ENCODE measurements around the gene LRMDA.

LRMDA gene

DNA sequence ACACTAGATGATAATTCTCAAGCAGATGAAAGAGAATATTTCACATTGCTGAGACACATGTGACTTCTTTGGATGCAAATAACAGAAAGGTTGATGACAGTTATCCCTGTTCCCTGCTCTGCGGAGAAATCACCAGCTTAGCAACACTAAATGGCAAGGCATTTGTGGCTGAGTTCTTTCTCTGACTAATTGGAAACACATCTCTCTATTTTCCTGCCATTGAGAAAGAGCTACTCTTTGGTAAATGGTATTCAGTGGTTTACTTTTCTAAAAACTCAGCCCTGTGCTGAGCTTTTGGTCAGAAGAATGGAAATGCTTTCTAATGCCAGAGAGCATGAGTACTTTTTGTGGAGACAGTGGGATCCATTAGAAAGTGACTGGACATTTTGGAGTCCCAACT, 771.4 kb downstream of the LRMDA start:
- Histone ChIP-seq H3K4me3 (ENCODE audit: low read depth, low read length) (no peak overlapping the region), H3K79me2 (no peaks in the 10 kb centered on the region), H3K36me3 (ENCODE audit: control insufficient read depth, insufficient read depth, low read length) (no peaks in the 10 kb centered on the region), H3K9ac (no peak overlapping the region), H2AFZ (no peak overlapping the region), H3K4me1 (no peaks in the 10 kb centered on the region), H3K27ac (no peak overlapping the region), H3K9me3 (ENCODE audit: control insufficient read depth, low read length) (no peaks in the 10 kb centered on the region), H3K4me2 (ENCODE audit: low read length) (no peak overlapping the region), H3K27me3 (ENCODE audit: control insufficient read depth, insufficient read depth, low read length) (no peaks in the 10 kb centered on the region)
- TF ChIP-seq, protein P1, sequence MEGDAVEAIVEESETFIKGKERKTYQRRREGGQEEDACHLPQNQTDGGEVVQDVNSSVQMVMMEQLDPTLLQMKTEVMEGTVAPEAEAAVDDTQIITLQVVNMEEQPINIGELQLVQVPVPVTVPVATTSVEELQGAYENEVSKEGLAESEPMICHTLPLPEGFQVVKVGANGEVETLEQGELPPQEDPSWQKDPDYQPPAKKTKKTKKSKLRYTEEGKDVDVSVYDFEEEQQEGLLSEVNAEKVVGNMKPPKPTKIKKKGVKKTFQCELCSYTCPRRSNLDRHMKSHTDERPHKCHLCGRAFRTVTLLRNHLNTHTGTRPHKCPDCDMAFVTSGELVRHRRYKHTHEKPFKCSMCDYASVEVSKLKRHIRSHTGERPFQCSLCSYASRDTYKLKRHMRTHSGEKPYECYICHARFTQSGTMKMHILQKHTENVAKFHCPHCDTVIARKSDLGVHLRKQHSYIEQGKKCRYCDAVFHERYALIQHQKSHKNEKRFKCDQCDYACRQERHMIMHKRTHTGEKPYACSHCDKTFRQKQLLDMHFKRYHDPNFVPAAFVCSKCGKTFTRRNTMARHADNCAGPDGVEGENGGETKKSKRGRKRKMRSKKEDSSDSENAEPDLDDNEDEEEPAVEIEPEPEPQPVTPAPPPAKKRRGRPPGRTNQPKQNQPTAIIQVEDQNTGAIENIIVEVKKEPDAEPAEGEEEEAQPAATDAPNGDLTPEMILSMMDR (IDR thresholded peaks at IDR 0.05) = no peak

DNA sequence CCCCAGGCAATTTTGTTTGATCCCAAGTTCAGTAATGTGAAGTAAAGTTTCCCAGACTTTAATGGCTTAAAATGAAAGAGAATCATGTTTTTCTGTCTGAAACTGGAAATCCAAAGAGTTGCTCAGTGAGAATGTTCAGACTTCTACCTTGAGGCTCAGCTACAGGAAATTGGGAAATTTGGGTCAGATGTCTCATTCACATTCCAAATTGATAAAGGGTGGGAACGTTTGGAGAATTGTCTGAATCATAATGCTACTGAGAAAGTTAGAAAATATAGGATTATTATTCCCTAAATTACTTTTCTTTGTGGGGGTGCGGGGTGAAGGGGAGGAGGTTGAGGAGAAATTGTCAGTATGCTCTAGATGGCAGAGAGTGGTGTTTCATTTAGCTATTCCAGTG, 773.9 kb downstream of the LRMDA start:
- Histone ChIP-seq H3K27me3 (ENCODE audit: control insufficient read depth, insufficient read depth, low read length) (no peaks in the 10 kb centered on the region), H3K27ac (no peak overlapping the region)
- TF ChIP-seq, protein P1 (IDR thresholded peaks at IDR 0.05) = no peak

DNA sequence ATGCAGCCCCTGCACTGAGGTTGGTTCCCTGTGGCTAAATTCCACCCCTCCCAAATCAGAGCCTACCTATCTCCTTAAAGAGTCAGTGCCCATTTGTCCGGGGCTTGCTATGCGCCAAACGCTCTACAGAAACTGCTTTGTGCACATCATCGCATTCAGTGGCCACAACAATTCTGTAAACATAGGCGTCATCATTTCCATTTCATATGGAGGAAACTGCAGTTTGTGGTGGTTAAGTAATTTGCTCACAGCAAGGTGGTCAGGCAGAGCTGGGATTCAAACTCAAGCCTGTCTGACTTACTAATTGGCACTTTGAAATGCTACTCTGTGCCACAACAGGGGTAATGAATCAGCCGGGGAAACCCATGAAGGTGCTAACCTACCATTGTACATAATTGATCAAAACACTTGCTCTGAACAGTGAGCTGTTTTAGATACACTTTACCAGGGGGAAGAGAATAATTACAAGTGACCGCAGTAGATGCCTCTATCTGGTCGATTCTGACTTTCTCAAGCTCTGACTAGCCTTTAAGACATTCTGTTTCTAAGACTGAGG, 775.5 kb downstream of the LRMDA start:
- Histone ChIP-seq H3K4me1 (no peaks in the 10 kb centered on the region), H3K36me3 (ENCODE audit: control insufficient read depth, insufficient read depth, low read length) (no peaks in the 10 kb centered on the region), H3K27ac (no peak overlapping the region), H2AFZ (no peak overlapping the region), H3K27me3 (ENCODE audit: control insufficient read depth, insufficient read depth, low read length) (no peaks in the 10 kb centered on the region), H3K4me3 (ENCODE audit: low read depth, low read length) (no peak overlapping the region), H3K9ac (no peak overlapping the region), H3K79me2 (no peaks in the 10 kb centered on the region), H3K4me2 (ENCODE audit: low read length) (no peak overlapping the region), H3K9me3 (ENCODE audit: control insufficient read depth, low read length) (no peaks in the 10 kb centered on the region)
- TF ChIP-seq, protein P1 (IDR thresholded peaks at IDR 0.05) = no peak

More for the DNA sequence above, 773.9 kb downstream of the LRMDA start:
- no peaks in the 10 kb centered on the region for H3K36me3 ChIP-seq (ENCODE audit: control insufficient read depth, insufficient read depth, low read length)
- no peak overlapping the region for H2AFZ ChIP-seq
- no peaks in the 10 kb centered on the region for H3K4me1 ChIP-seq
- no peak overlapping the region for H3K4me2 ChIP-seq (ENCODE audit: low read length)
- no peaks in the 10 kb centered on the region for H3K79me2 ChIP-seq
- no peak overlapping the region for H3K4me3 ChIP-seq (ENCODE audit: low read depth, low read length)
- H3K9me3 ChIP-seq (ENCODE audit: control insufficient read depth, low read length) = no peaks in the 10 kb centered on the region
- no peak overlapping the region for H3K9ac ChIP-seq

DNA sequence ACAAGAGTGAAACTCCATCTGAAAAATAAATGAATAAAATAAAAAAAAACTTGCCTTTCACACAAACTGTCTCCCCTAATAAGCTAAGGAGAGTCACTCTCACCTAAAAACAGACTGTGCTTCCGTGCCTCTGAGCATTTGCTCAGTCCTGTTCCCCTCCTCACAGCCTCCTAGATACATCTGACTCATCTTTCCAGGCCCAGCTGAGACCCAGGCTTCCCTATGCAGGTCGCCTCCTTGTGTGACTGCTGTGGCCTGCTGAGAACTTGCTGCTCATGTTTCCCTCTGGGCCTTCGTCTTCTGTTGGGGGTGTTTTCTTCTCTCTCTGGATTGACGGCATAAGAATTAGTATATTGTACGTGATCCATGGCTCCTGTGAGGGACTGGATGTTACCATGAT, 777.7 kb downstream of the LRMDA start:
- H3K4me3 ChIP-seq (ENCODE audit: low read depth, low read length) = no peak overlapping the region
- no peaks in the 10 kb centered on the region for H3K27me3 ChIP-seq (ENCODE audit: control insufficient read depth, insufficient read depth, low read length)
- no peaks in the 10 kb centered on the region for H3K36me3 ChIP-seq (ENCODE audit: control insufficient read depth, insufficient read depth, low read length)
- no peaks in the 10 kb centered on the region for H3K4me1 ChIP-seq
- no peaks in the 10 kb centered on the region for H3K79me2 ChIP-seq
- H3K9me3 ChIP-seq (ENCODE audit: control insufficient read depth, low read length) = no peaks in the 10 kb centered on the region
- no peak overlapping the region for H3K9ac ChIP-seq
- H3K4me2 ChIP-seq (ENCODE audit: low read length) = no peak overlapping the region
- TF ChIP-seq, protein P1 (IDR thresholded peaks at IDR 0.05) = no peak
- no peak overlapping the region for H3K27ac ChIP-seq
- H2AFZ ChIP-seq = no peak overlapping the region

DNA sequence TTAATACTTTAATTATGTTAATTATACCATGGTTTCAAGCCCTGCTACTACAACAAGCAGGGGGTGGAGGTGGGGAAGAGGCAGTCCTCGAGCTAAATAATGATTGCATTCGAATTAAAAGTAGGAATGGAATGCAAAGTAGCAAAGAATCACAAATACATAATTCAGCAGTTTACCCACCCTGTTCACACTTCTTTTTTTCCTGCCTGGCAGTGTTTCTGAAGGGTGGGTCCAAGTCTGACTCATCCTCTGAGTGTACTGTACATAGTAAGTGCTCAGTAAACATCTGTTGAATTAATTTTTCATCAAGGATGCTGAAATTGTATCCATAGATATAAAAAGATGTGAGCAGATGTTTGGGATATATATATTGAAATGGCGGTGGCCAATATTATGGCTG, 778.8 kb downstream of the LRMDA start:
- Histone ChIP-seq H3K27ac (no peak overlapping the region), H3K36me3 (ENCODE audit: control insufficient read depth, insufficient read depth, low read length) (no peaks in the 10 kb centered on the region), H3K9me3 (ENCODE audit: control insufficient read depth, low read length) (no peaks in the 10 kb centered on the region), H3K9ac (no peak overlapping the region), H3K79me2 (no peaks in the 10 kb centered on the region), H3K4me1 (no peaks in the 10 kb centered on the region), H3K4me3 (ENCODE audit: low read depth, low read length) (no peak overlapping the region), H3K27me3 (ENCODE audit: control insufficient read depth, insufficient read depth, low read length) (no peaks in the 10 kb centered on the region), H2AFZ (no peak overlapping the region), H3K4me2 (ENCODE audit: low read length) (no peak overlapping the region)
- TF ChIP-seq, protein P1 (IDR thresholded peaks at IDR 0.05) = no peak

All from parathyroid adenoma (tissue), 2 donors.